DMS79 treated with DMSO at 0.1 percent for 48 hours (cell line): ENCODE results near the gene STX3.
"Not testable (repeated sequence)": the region's sequence is repeated elsewhere in the genome, so short reads cannot be mapped to it uniquely, and the experiment has no call there.

ENCODE experiments used
- DNase-seq: peaks from one replicate; lab custom pipeline; 2025; lab: John Stamatoyannopoulos, UW

STX3 gene

GRCh38 chr11:59758401-59759037 lies 3.3 kb downstream of the STX3 start:
- DNase-seq = no peak

- no peak for DNase-seq
Measured at GRCh38 chr11:59759900-59760299, 4.7 kb downstream of the STX3 start.

GRCh38 chr11:59760771-59761170 lies 5.6 kb downstream of the STX3 start:
- DNase-seq = no peak

- DNase-seq = no peak
Measured at GRCh38 chr11:59761993-59762392, 6.8 kb downstream of the STX3 start.

- no peak for DNase-seq
Measured at GRCh38 chr11:59765068-59765735, 10.0 kb downstream of the STX3 start.

- DNase-seq = no peak
Measured at GRCh38 chr11:59766542-59767224, 11.5 kb downstream of the STX3 start.

- DNase-seq = no peak
Measured at GRCh38 chr11:59767225-59767611, 12.0 kb downstream of the STX3 start.

GRCh38 chr11:59769111-59769510 lies 13.9 kb downstream of the STX3 start:
- no peak for DNase-seq

GRCh38 chr11:59769828-59770227 lies 14.7 kb downstream of the STX3 start:
- DNase-seq = no peak

- no peak for DNase-seq
Measured at GRCh38 chr11:59770319-59770718, 15.1 kb downstream of the STX3 start.

GRCh38 chr11:59770869-59771268 lies 15.7 kb downstream of the STX3 start:
- no peak for DNase-seq

- DNase-seq = no peak
Measured at GRCh38 chr11:59771605-59772004, 16.4 kb downstream of the STX3 start.

- DNase-seq = no peak
Measured at GRCh38 chr11:59773083-59773440, 17.9 kb downstream of the STX3 start.

GRCh38 chr11:59776210-59777066 lies 21.3 kb downstream of the STX3 start:
- DNase-seq = no peak

- no peak for DNase-seq
Measured at GRCh38 chr11:59777104-59777503, 21.9 kb downstream of the STX3 start.

- DNase-seq = no peak
Measured at GRCh38 chr11:59778122-59778521, 22.9 kb downstream of the STX3 start.

GRCh38 chr11:59779487-59779886 lies 24.3 kb downstream of the STX3 start:
- DNase-seq = no peak

- DNase-seq = no peak
Measured at GRCh38 chr11:59782080-59782479, 26.9 kb downstream of the STX3 start.

GRCh38 chr11:59783632-59784090 lies 28.5 kb downstream of the STX3 start:
- no peak for DNase-seq

- DNase-seq = not testable (repeated sequence)
Measured at GRCh38 chr11:59784441-59784840, 29.3 kb downstream of the STX3 start.

- DNase-seq = no peak
Measured at GRCh38 chr11:59785818-59786217, 30.6 kb downstream of the STX3 start.

GRCh38 chr11:59787255-59787588 lies 32.0 kb downstream of the STX3 start:
- no peak for DNase-seq

GRCh38 chr11:59787816-59788215 lies 32.6 kb downstream of the STX3 start:
- DNase-seq = no peak
